ENCODE data around the gene FTSJ1.
"Not testable (repeated sequence)": the region's sequence is repeated elsewhere in the genome, so short reads cannot be mapped to it uniquely, and the experiment has no call there.

DNA sequence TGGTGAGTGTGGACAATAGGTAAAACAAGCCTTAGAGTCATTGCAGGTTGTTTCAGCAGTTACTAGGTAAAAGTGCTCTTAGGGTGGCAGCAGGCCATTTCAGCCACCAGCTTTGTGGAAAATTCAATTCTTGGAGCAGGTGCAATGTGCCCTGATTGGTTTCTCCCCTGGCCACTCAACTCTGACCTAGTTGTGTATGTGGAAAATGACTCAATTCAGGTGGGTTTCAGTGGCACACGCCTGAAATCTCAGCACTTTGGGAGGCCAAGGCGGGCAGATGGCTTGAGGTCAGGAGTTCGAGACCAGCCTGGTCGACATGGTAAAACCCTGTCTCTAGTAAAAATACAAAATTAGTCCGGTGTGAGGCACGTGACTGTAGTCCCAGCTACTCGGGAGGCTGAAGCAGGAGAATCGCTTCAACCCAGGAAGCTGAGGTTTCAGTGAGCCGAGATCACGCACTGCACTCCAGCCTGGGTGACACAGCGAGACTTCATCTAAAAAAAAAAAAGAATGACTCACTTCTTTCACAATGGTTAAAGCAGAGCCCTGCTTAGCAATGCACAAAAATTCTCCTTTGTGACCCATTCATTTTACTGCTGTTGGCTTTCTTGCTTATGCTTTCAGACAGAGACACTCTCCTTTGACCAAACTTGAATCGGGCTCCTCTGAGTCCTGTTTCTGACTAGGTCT is 48.8 kb upstream of the FTSJ1 start:
- TF ChIP-seq, protein P1, sequence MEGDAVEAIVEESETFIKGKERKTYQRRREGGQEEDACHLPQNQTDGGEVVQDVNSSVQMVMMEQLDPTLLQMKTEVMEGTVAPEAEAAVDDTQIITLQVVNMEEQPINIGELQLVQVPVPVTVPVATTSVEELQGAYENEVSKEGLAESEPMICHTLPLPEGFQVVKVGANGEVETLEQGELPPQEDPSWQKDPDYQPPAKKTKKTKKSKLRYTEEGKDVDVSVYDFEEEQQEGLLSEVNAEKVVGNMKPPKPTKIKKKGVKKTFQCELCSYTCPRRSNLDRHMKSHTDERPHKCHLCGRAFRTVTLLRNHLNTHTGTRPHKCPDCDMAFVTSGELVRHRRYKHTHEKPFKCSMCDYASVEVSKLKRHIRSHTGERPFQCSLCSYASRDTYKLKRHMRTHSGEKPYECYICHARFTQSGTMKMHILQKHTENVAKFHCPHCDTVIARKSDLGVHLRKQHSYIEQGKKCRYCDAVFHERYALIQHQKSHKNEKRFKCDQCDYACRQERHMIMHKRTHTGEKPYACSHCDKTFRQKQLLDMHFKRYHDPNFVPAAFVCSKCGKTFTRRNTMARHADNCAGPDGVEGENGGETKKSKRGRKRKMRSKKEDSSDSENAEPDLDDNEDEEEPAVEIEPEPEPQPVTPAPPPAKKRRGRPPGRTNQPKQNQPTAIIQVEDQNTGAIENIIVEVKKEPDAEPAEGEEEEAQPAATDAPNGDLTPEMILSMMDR (IDR thresholded peaks at IDR 0.05): not testable (repeated sequence)
- not testable (repeated sequence) for TF ChIP-seq POLR2A (IDR thresholded peaks at IDR 0.05)
